Immature natural killer cell (primary cell): ENCODE results near the gene PHF2. TPM values are rescaled to one million over a fixed set of nuclear protein-coding genes. Genes with fewer than 3 reads are reported as not detected.

ENCODE experiments used
- DNase-seq, 3 donors: peaks; one replicate each; pipeline ENCODE4 v3.0.0; 2022; ENCODE audit warnings: mixed read lengths in 1 of 3
- H3K27ac Mint-ChIP-seq, 6 donors: one replicate each; pipeline ENCODE4 v1.8.0; 2020; ENCODE audit warnings: mixed read lengths in 6 of 6, mild to moderate bottlenecking in 5 of 6, inconsistent platforms in 4 of 6, moderate library complexity in 3 of 6
- H3K27me3 Mint-ChIP-seq, 3 donors: one replicate each; pipeline ENCODE4 v1.8.0; 2020 to 2021; ENCODE audit warnings: low read depth in 3 of 3, mild to moderate bottlenecking in 3 of 3, mixed read lengths in 3 of 3, moderate library complexity in 3 of 3, inconsistent platforms in 1 of 3
- H3K36me3 Mint-ChIP-seq, 3 donors: one replicate each; pipeline ENCODE4 v1.8.0; 2020; ENCODE audit warnings: mixed read lengths in 3 of 3, inconsistent platforms in 2 of 3, mild to moderate bottlenecking in 2 of 3
- H3K4me1 Mint-ChIP-seq, 2 donors: one replicate each; pipeline ENCODE4 v1.8.0; 2020; ENCODE audit warnings: inconsistent platforms in 2 of 2, mild to moderate bottlenecking in 2 of 2, mixed read lengths in 2 of 2, moderate library complexity in 1 of 2
- H3K4me3 Mint-ChIP-seq, 5 donors: one replicate each; pipeline ENCODE4 v1.8.0; 2020; ENCODE audit warnings: mild to moderate bottlenecking in 5 of 5, mixed read lengths in 5 of 5, inconsistent platforms in 3 of 5, moderate library complexity in 3 of 5
- H3K9me3 Mint-ChIP-seq, 6 donors: one replicate each; pipeline ENCODE4 v1.8.0; 2020; ENCODE audit warnings: mild to moderate bottlenecking in 6 of 6, mixed read lengths in 6 of 6, inconsistent platforms in 4 of 6, moderate library complexity in 3 of 6
- polyA plus RNA-seq, 3 donors: library from polyadenylated mRNA; unstranded; fragments of 300-500 nt; fragmentation: Illumina TruSeq; gene quantifications; one replicate each; pipeline ENCODE4 v1.2.3, GENCODE V29; 2021

PHF2 gene
- polyA plus RNA-seq, 3 donors from 2014 or later, result 0.58 to 2.1 (median 0.80) TPM

DNA sequence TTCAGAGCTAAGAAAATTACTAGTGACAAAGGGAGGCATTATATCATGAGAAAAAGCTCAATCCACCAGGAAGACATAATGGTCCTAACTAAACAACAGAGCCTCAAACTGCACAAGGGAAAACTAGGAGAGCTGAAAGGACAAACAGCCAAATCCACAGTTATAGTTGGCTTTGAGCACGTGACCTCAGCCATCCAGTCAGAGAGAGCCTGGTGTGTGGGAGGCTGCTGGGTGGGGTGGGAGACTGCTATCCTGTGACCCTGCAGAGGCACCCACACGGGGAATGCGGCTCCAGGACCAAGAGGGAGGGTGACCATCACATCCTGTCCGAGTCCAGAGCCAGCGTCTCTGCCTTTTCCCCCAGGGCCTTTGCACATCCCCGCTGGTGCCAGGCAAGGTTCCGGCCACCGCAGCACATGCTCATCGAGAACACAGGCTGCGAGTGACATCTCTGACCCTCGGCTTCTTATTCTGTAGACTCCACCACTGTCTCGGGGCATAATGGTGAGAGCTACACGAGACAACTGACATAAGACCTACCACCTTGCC is 145.1 kb downstream of the PHF2 start:
- H3K27ac Mint-ChIP-seq, result no peak overlapping the region

GRCh38 chr9:93724852-93725251 is 148.5 kb downstream of the PHF2 start:
- Mint-ChIP-seq H3K4me1 (no peaks in the 10 kb centered on the region), H3K27ac (no peak overlapping the region), H3K4me3 (no peak overlapping the region), H3K9me3 (peaks cover 0 to 3% (median 0%) of the 10 kb centered on the region in 6 donors), H3K27me3 (peaks cover 5 to 9% (median 8%) of the 10 kb centered on the region in 3 donors), H3K36me3 (no peaks in the 10 kb centered on the region)
- no peak for DNase-seq

More for the DNA sequence above, 145.1 kb downstream of the PHF2 start:
- Mint-ChIP-seq H3K4me3 (no peak overlapping the region), H3K4me1 (no peaks in the 10 kb centered on the region), H3K36me3 (no peaks in the 10 kb centered on the region), H3K27me3 (peaks cover 2 to 18% (median 2%) of the 10 kb centered on the region in 3 donors), H3K9me3 (peaks cover 0 to 3% (median 0%) of the 10 kb centered on the region in 6 donors)
- no peak for DNase-seq

- Mint-ChIP-seq H3K27ac (no peak overlapping the region), H3K4me3 (no peak overlapping the region), H3K9me3 (peaks cover 0 to 3% (median 0%) of the 10 kb centered on the region in 6 donors), H3K4me1 (no peaks in the 10 kb centered on the region), H3K36me3 (no peaks in the 10 kb centered on the region), H3K27me3 (peaks cover 5 to 11% (median 8%) of the 10 kb centered on the region in 3 donors)
- DNase-seq, result no peak
Measured at GRCh38 chr9:93725382-93725781, 149.0 kb downstream of the PHF2 start.

GRCh38 chr9:93726147-93726546 is 149.8 kb downstream of the PHF2 start:
- no peak overlapping the region for H3K4me3 Mint-ChIP-seq
- H3K36me3 Mint-ChIP-seq, result no peaks in the 10 kb centered on the region
- peaks cover 0 to 7% (median 0%) of the 10 kb centered on the region in 6 donors for H3K9me3 Mint-ChIP-seq
- no peak overlapping the region for H3K27ac Mint-ChIP-seq
- H3K27me3 Mint-ChIP-seq, result peaks cover 5 to 17% (median 8%) of the 10 kb centered on the region in 3 donors
- DNase-seq, result no peak
- no peaks in the 10 kb centered on the region for H3K4me1 Mint-ChIP-seq

Other genes with a start within 250 kb of the PHF2 start
- gene FAM120A, start 124.9 kb upstream of the PHF2 start, polyA plus RNA-seq, result 10 to 100 TPM in 1 of 3 donors, 1 to 10 TPM in 2; 6.2 to 16.0 (median 6.9) TPM
- 100 to 1,000 TPM in 1 of 3 donors, 10 to 100 TPM in 2; 52.5 to 109 (median 67.4) TPM for gene FAM120AOS, start 123.0 kb upstream of the PHF2 start, polyA plus RNA-seq